DLD1 (cell line): Measurements from ENCODE around the gene SPTBN2.

Source experiments
- in situ Hi-C: cut with HindIII; loops from 2 replicates; pipeline ENCODE4 v1.10.0; 2017; ENCODE audit warnings: low sequenced_read_pairs

The SPTBN2 gene

GRCh38 chr11:66728693-66729385 is at the start of gene SPTBN2:
Gene SPTBN2 (minus strand): TSS chr11:66729216. CDS start chr11:66721240, 7,976 bp downstream.
- in situ Hi-C loops, result no loop called here

GRCh38 chr11:66768818-66769217 is 39.8 kb upstream of the SPTBN2 start:
- in situ Hi-C loops, result no loop called here

GRCh38 chr11:66768088-66768521 is 39.1 kb upstream of the SPTBN2 start:
- in situ Hi-C loops, result no loop called here

GRCh38 chr11:66767666-66768065 is 38.6 kb upstream of the SPTBN2 start:
- in situ Hi-C loops, result no loop called here

GRCh38 chr11:66766681-66767080 is 37.7 kb upstream of the SPTBN2 start:
- in situ Hi-C loops, result no loop called here

GRCh38 chr11:66762088-66762487 is 33.1 kb upstream of the SPTBN2 start:
- in situ Hi-C loops, result no loop called here

- in situ Hi-C loops, result no loop called here
These were observed 23.1 kb upstream of the SPTBN2 start for GRCh38 chr11:66752148-66752547.

GRCh38 chr11:66749091-66749490 is 20.1 kb upstream of the SPTBN2 start:
- in situ Hi-C loops, result no loop called here

- in situ Hi-C loops, result no loop called here
These were observed 18.5 kb upstream of the SPTBN2 start for GRCh38 chr11:66747480-66747879.

- in situ Hi-C loops, result no loop called here
These were observed 16.6 kb upstream of the SPTBN2 start for GRCh38 chr11:66745356-66746235.

- in situ Hi-C loops, result no loop called here
These were observed 15.7 kb upstream of the SPTBN2 start for GRCh38 chr11:66744485-66745355.

GRCh38 chr11:66743271-66743968 is 14.4 kb upstream of the SPTBN2 start:
- in situ Hi-C loops, result no loop called here

GRCh38 chr11:66741153-66741552 is 12.1 kb upstream of the SPTBN2 start:
- in situ Hi-C loops, result no loop called here

GRCh38 chr11:66739983-66740382 is 11.0 kb upstream of the SPTBN2 start:
- in situ Hi-C loops, result no loop called here

GRCh38 chr11:66734215-66734614 is 5.2 kb upstream of the SPTBN2 start:
- in situ Hi-C loops, result no loop called here

- in situ Hi-C loops, result no loop called here
These were observed 431 bp upstream of the SPTBN2 start for GRCh38 chr11:66729447-66729846.

- in situ Hi-C loops, result no loop called here
These were observed 851 bp downstream of the SPTBN2 start for GRCh38 chr11:66728038-66728692.

- in situ Hi-C loops, result no loop called here
These were observed 1.6 kb downstream of the SPTBN2 start for GRCh38 chr11:66727282-66728037.

GRCh38 chr11:66725647-66726046 is 3.4 kb downstream of the SPTBN2 start:
- in situ Hi-C loops, result no loop called here
